BLaER1 treated with 17β-estradiol and CSF1 and Interleukin-3, amounts not matched to agents 10 nM and 100 nM (cell line): ENCODE measurements around the gene GOT2.

Experiments
- H3K27ac ChIP-seq, 11 experiments: shearing (Covaris generic); formaldehyde crosslinking; 2 replicates each; pipeline ENCODE4 v1.8.1; 2022
- H3K27me3 ChIP-seq, 11 experiments: shearing (Covaris generic); formaldehyde crosslinking; 2 replicates each; pipeline ENCODE4 v1.8.1; 2022
- H3K36me3 ChIP-seq, 11 experiments: shearing (Covaris generic); formaldehyde crosslinking; 2 replicates each; pipeline ENCODE4 v1.8.1; 2022
- H3K4me1 ChIP-seq, 10 experiments: shearing (Covaris generic); formaldehyde crosslinking; 2 replicates each; pipeline ENCODE4 v1.8.1; 2022
- H3K4me2 ChIP-seq, 11 experiments: shearing (Covaris generic); formaldehyde crosslinking; 2 replicates each; pipeline ENCODE4 v1.8.1; 2022
- H3K4me3 ChIP-seq, 10 experiments: shearing (Covaris generic); formaldehyde crosslinking; 2 replicates each; pipeline ENCODE4 v1.8.1; 2022
- H3K9ac ChIP-seq, 11 experiments: shearing (Covaris generic); formaldehyde crosslinking; 2 replicates each; pipeline ENCODE4 v1.8.1; 2022
- H3K9me3 ChIP-seq, 11 experiments: shearing (Covaris generic); formaldehyde crosslinking; replicated peaks in 1 of 11; 2 replicates each; pipeline ENCODE4 v1.8.1; 2022
- H4K20me1 ChIP-seq, 11 experiments: shearing (Covaris generic); formaldehyde crosslinking; 2 replicates each; pipeline ENCODE4 v1.8.1; 2022
- Cebpa-rat ChIP-seq, 11 experiments: shearing (Covaris generic); IDR thresholded peaks; 2 replicates each; pipeline ENCODE4 v1.8.1; 2022

GOT2 gene

DNA sequence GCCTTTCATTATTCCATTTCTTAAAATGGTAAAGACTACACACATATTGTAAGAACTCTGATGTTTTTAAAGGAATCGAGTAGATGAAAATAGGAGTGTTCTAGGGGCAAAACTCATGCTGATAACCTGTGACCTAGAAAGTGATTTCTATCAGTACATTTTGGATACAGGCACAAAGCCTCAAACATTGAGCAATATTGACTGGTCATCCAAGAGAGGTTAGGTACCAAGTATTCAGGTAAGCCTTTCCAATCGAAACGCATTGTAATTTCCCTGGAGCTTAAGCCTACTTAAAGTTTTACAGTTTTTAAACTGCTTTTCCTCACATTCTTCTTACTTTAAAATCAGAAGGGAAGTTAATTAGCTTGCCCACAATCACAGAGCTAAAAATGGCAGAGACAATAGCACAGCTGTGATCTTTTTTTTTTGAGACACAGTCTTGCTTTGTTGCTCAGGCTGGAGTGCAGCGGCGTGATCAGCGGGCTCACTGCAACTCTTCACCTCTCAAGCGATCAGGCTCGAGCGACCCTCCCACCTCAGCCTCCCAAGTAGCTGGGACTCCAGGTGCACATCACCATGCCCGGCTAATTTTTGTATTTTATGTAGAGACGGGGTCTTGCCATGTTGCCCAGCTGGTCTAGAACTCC is 3.3 kb downstream of the GOT2 start:
- Histone ChIP-seq H3K9me3 (no peaks in the 10 kb centered on the region), H3K9ac (peak overlapping the region in 1 of 11 experiments; percentile 6; a peak in 1 of 22 replicates), H3K4me3 (no peak overlapping the region), H3K27me3 (no peaks in the 10 kb centered on the region), H3K4me2 (peak overlapping the region; percentile 12 to 94 (median 85); a peak in 19 of 22 replicates), H3K27ac (peak overlapping the region in 2 of 11 experiments; percentile 7 to 10; a peak in 1 of 22 replicates), H3K36me3 (peaks cover 0 to 50% (median 20%) of the 10 kb centered on the region in 11 experiments; a peak in 17 of 22 replicates), H3K4me1 (peaks cover 30 to 45% (median 38%) of the 10 kb centered on the region in 10 experiments), H4K20me1 (peaks cover 0 to 69% (median 53%) of the 10 kb centered on the region in 11 experiments; a peak in 17 of 22 replicates)
- TF ChIP-seq Cebpa-rat (IDR thresholded peaks at IDR 0.05): no peak

DNA sequence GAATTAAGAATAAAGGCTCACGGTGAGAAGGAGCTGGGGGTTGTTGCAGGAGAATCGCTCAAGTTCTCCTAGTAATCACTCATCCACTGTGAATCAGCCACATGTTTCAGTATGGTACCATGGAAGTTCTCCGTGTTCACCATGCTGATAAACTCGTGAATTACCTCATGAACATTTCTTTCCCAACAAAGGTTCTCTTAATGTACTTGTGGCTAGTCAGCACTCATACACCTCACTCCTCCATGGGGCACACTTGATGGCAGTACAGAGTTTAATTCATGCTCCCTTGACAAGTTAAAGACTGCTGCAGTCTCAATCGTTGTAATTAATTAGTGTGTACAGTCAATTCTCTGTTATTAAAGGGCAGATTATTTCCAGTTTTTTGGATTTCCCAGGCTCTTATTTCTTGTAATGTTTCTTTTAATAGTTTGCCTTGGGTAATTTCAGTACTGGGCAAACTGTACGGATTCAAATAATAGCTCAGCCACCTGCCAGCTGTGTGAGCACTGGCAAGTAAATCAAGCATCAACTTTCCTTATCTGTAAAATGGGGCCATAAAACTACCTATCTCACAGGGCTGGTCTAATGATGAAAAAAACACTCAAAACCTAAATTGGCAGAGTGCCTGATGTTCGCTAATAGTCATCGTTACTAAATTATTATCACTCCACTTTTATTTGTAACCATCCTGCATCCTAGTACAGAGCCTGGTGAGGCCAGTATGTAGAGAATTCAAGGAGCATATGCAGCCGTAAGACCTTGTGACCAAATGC is 6.1 kb downstream of the GOT2 start:
- H3K4me3 ChIP-seq: no peak overlapping the region
- no peak overlapping the region for H3K9ac ChIP-seq
- H3K36me3 ChIP-seq: peaks cover 15 to 72% (median 35%) of the 10 kb centered on the region in 11 experiments
- no peak overlapping the region for H3K27ac ChIP-seq
- H3K4me1 ChIP-seq: peaks cover 20 to 34% (median 30%) of the 10 kb centered on the region in 10 experiments
- H4K20me1 ChIP-seq: peaks cover 0 to 89% (median 56%) of the 10 kb centered on the region in 11 experiments; a peak in 18 of 22 replicates
- no peaks in the 10 kb centered on the region for H3K9me3 ChIP-seq
- no peak overlapping the region for H3K4me2 ChIP-seq
- H3K27me3 ChIP-seq: no peaks in the 10 kb centered on the region
- no peak for TF ChIP-seq Cebpa-rat (IDR thresholded peaks at IDR 0.05)

DNA sequence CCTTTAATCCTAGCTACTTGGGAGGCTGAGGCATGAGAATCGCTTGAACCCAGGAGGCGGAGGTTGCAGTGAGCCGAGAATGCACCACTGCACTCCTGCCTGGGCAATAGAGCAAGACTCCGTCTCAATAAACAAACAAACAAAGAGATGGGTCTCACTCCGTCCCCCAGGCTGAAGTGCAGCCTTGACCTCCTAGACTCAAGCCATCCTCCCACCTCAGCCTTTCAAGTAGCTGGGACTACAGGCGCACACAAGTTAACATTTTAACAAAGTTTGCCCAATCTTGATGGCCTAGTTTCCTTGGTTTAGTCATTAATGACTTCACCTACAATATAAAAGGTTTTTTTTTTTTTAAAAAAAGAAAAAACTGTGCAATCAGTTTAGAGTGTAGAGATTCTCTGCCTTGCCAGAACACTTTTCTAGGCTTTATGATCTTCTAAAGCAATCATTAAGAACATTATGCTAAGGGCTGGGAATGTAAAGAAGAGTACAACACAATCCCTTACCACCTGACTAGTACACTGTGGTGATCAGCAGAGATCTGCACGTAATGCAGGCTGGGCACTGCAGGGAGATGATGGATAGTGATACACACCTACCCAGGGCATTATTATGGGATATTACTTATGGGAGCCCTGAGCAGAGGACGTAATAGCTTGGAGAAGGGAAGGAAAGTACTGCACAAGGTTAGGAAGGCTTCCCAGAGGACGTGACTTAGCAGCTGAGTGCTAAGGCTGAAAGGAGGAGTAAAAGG is 6.9 kb downstream of the GOT2 start:
- Histone ChIP-seq H3K36me3 (peaks cover 23 to 80% (median 43%) of the 10 kb centered on the region in 11 experiments), H3K4me3 (no peak overlapping the region), H3K27ac (no peak overlapping the region), H3K27me3 (no peaks in the 10 kb centered on the region), H3K9ac (no peak overlapping the region), H3K4me1 (peaks cover 12 to 26% (median 22%) of the 10 kb centered on the region in 10 experiments; a peak in 19 of 20 replicates), H4K20me1 (peaks cover 0 to 83% (median 56%) of the 10 kb centered on the region in 11 experiments; a peak in 18 of 22 replicates), H3K4me2 (no peak overlapping the region), H3K9me3 (no peaks in the 10 kb centered on the region)
- TF ChIP-seq Cebpa-rat (IDR thresholded peaks at IDR 0.05): no peak

DNA sequence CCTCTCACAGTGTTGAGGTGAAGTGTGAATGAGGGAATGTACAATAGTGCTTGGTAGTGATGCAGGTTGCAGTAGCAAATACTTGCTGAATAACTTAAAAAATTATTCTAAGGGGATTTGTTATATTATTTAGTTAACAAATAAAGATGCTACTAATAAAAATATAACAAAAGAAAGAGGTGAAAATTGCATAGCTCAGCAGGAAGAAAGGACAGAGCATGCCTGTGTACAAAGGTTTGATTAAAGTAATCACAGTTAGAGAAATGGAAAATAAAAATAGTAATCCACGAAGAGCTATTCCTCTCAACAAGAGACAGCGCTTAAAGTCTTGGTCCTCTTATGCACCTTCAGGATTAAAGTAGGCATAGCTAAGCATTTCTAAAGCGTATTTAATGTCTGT is 11.0 kb downstream of the GOT2 start:
- H3K9ac ChIP-seq: no peak overlapping the region
- H4K20me1 ChIP-seq: peaks cover 0 to 68% (median 31%) of the 10 kb centered on the region in 11 experiments; a peak in 15 of 22 replicates
- peaks cover 63 to 87% (median 72%) of the 10 kb centered on the region in 11 experiments for H3K36me3 ChIP-seq
- H3K4me1 ChIP-seq: peaks cover 0 to 17% (median 13%) of the 10 kb centered on the region in 10 experiments; a peak in 13 of 20 replicates
- no peak overlapping the region for H3K27ac ChIP-seq
- TF ChIP-seq Cebpa-rat (IDR thresholded peaks at IDR 0.05): no peak
- no peak overlapping the region for H3K4me3 ChIP-seq
- H3K27me3 ChIP-seq: no peaks in the 10 kb centered on the region
- H3K4me2 ChIP-seq: no peak overlapping the region
- H3K9me3 ChIP-seq: no peaks in the 10 kb centered on the region

DNA sequence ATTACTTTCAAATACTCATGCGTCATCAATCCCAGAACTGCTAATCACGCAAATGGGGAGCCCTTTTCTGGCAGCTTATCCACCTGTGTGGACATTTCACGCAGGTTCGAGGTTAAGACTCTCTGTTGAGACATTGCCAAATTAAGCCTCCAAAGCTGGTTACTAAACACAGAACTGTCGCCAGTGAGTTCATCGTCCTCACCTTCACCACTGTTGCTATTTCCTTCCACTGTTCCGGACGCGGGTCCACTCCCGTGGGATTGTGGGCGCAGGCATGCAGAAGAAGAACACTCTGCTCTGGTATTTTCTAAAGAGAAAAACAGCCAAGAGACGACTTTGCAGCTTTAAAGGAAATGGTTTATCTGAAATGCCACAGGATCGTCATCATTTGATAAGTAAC is 16.1 kb downstream of the GOT2 start:
- peak overlapping the region in 7 of 11 experiments; percentile 20 to 55 (median 45); a peak in 12 of 22 replicates for H3K4me2 ChIP-seq

DNA sequence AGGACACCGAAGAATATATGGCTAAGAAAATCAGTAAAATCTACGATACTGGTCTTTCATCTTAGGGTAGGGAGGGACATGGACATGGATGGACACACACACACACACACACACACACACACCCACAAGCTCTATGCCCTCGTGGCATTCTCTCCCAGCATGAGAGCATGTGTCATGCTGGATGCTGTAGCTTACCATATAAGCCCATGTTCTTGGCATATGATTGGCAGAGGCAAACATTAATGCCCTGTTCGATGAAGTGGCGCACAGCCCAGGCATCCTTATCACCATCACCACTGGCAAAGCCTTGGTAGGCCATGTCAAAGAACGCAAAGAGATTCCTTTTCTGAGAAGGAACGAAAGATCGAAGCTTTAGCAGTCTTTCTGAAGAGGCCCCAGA is 17.6 kb downstream of the GOT2 start:
- H3K27ac ChIP-seq: no peak overlapping the region
- no peak overlapping the region for H3K4me2 ChIP-seq
- no peak for TF ChIP-seq Cebpa-rat (IDR thresholded peaks at IDR 0.05)
- peaks cover 0 to 22% (median 17%) of the 10 kb centered on the region in 10 experiments; a peak in 13 of 20 replicates for H3K4me1 ChIP-seq
- no peaks in the 10 kb centered on the region for H3K27me3 ChIP-seq
- H3K9me3 ChIP-seq: no peaks in the 10 kb centered on the region
- peaks cover 91 to 100% (median 99%) of the 10 kb centered on the region in 11 experiments for H3K36me3 ChIP-seq
- H3K4me3 ChIP-seq: no peak overlapping the region
- no peak overlapping the region for H3K9ac ChIP-seq
- H4K20me1 ChIP-seq: peaks cover 0 to 21% (median 0%) of the 10 kb centered on the region in 11 experiments; a peak in 6 of 22 replicates

More for the DNA sequence above, 16.1 kb downstream of the GOT2 start:
- Histone ChIP-seq H3K9ac (0 out of 22 replicates have a peak overlapping the region, but pooled peaks of 1 of the 11 experiments have one; percentile 18), H3K4me1 (peaks cover 0 to 22% (median 17%) of the 10 kb centered on the region in 10 experiments; a peak in 13 of 20 replicates), H3K4me3 (no peak overlapping the region), H3K9me3 (no peaks in the 10 kb centered on the region), H3K27me3 (no peaks in the 10 kb centered on the region), H4K20me1 (peaks cover 0 to 21% (median 1%) of the 10 kb centered on the region in 11 experiments; a peak in 8 of 22 replicates), H3K36me3 (peaks cover 96 to 100% (median 99%) of the 10 kb centered on the region in 11 experiments), H3K27ac (no peak overlapping the region; a peak in 1 of 22 replicates)
- no peak for TF ChIP-seq Cebpa-rat (IDR thresholded peaks at IDR 0.05)

DNA sequence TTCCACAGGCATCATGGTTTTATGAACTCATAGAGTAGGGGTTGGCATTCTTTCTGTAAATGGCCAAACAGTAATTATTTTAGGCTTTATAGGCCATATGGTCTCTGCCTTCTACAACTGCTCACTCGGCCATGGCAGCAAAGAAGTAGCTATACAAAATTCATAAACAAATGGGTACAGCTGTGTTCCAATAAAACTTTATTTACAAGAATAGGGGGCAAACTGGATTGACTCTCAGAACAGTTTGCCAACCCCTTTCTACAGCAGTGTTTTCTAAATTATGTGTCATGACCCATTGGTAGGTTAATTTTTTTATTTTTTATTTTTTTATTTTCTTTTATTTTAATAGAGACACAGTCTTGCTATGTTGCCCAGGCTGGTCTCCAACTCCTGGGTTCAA is 20.4 kb downstream of the GOT2 start:
- no peak for TF ChIP-seq Cebpa-rat (IDR thresholded peaks at IDR 0.05)
- Histone ChIP-seq H3K27ac (no peak overlapping the region), H3K27me3 (no peaks in the 10 kb centered on the region), H3K4me2 (no peak overlapping the region), H3K4me3 (no peak overlapping the region), H3K9me3 (no peaks in the 10 kb centered on the region), H3K4me1 (peaks cover 0 to 22% (median 10%) of the 10 kb centered on the region in 10 experiments; a peak in 13 of 20 replicates), H3K36me3 (peaks cover 82 to 100% (median 97%) of the 10 kb centered on the region in 11 experiments), H3K9ac (no peak overlapping the region), H4K20me1 (peaks cover 0 to 8% (median 0%) of the 10 kb centered on the region in 11 experiments; a peak in 5 of 22 replicates)

DNA sequence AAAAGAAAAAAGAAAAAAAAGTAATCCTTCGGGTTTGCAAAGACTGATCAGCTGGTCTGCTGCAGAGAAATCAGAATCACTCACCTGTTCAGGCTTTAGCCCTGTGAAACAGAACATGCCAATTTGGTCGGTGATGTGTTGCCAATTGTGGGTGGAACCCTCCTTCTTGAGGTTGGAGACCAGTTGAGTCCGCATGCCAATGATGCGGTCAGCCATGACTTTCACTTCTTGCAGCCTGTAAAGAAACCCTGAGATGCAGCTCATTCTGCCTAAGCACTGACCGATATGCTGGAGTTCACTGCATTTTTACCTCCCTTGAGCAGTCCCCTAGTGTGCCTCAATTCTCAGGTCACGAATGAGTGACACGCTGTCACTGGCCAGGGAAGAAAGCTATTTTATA is 24.8 kb downstream of the GOT2 start:
- no peak overlapping the region for H3K9ac ChIP-seq
- H3K4me3 ChIP-seq: no peak overlapping the region
- H3K27me3 ChIP-seq: no peaks in the 10 kb centered on the region
- H3K36me3 ChIP-seq: peaks cover 69 to 100% (median 90%) of the 10 kb centered on the region in 11 experiments
- no peaks in the 10 kb centered on the region; a peak in 1 of 22 replicates for H4K20me1 ChIP-seq
- H3K27ac ChIP-seq: no peak overlapping the region
- TF ChIP-seq Cebpa-rat (IDR thresholded peaks at IDR 0.05): no peak
- peaks cover 0 to 9% (median 0%) of the 10 kb centered on the region in 10 experiments; a peak in 2 of 20 replicates for H3K4me1 ChIP-seq
- no peaks in the 10 kb centered on the region for H3K9me3 ChIP-seq
- H3K4me2 ChIP-seq: no peak overlapping the region
